OCI-LY1 (cell line): Measurements from ENCODE around the gene GUCA2A.

ENCODE experiments used
- H2AFZ ChIP-seq: fragments of 200-600 bp; sonication (generic), shearing (Covaris generic); 2 replicates; pipeline ENCODE4 v1.6.0; 2014; ENCODE audit warnings: antibody characterized with exemption, mild to moderate bottlenecking, low read length
- H3F3A ChIP-seq: fragments of 200-600 bp; sonication (generic), shearing (Covaris generic); 2 replicates; pipeline ENCODE4 v1.6.0; 2014; ENCODE audit warnings: mild to moderate bottlenecking, antibody characterized with exemption, low read length, moderate library complexity; ENCODE audit not compliant: insufficient read depth
- H3K27ac ChIP-seq: fragments of 200-600 bp; sonication (generic); 2 replicates; pipeline ENCODE4 v1.5.1; 2014; ENCODE audit warnings: low read length, mixed run types, mild to moderate bottlenecking, low read depth; ENCODE audit not compliant: poor library complexity, severe bottlenecking
- H3K27me3 ChIP-seq: fragments of 200-600 bp; sonication (generic); 2 replicates; pipeline ENCODE4 v1.6.0; 2014; ENCODE audit warnings: antibody characterized with exemption, mild to moderate bottlenecking, low read length, moderate library complexity; ENCODE audit not compliant: insufficient read depth
- H3K36me3 ChIP-seq: fragments of 200-600 bp; sonication (generic); 2 replicates; pipeline ENCODE4 v1.6.1; 2014; ENCODE audit warnings: mild to moderate bottlenecking, antibody characterized with exemption, low read length, moderate library complexity, mixed read lengths; ENCODE audit not compliant: insufficient read depth
- H3K4me1 ChIP-seq: fragments of 200-600 bp; sonication (generic); 2 replicates; pipeline ENCODE4 v1.5.1; 2014; ENCODE audit warnings: mild to moderate bottlenecking, low read length, moderate library complexity; ENCODE audit not compliant: insufficient read depth, severe bottlenecking
- H3K4me2 ChIP-seq: fragments of 200-600 bp; sonication (generic), shearing (Covaris generic); 2 replicates; pipeline ENCODE4 v1.6.1; 2014; ENCODE audit warnings: low read length
- H3K4me3 ChIP-seq: fragments of 200-600 bp; sonication (generic); 2 replicates; pipeline ENCODE4 v1.5.1; 2014; ENCODE audit warnings: low read length, low read depth, mild to moderate bottlenecking, mixed read lengths; ENCODE audit not compliant: poor library complexity, severe bottlenecking
- H3K79me2 ChIP-seq: fragments of 200-600 bp; shearing (Covaris generic); 2 replicates; pipeline ENCODE4 v1.6.1; 2016; ENCODE audit warnings: mixed run types, low read length, mixed read lengths; ENCODE audit not compliant: insufficient read depth
- H3K9ac ChIP-seq: fragments of 200-600 bp; sonication (generic), shearing (Covaris generic); 2 replicates; pipeline ENCODE4 v1.6.1; 2014; ENCODE audit warnings: mild to moderate bottlenecking, low read length, mixed read lengths
- H3K9me2 ChIP-seq: fragments of 200-600 bp; sonication (generic), shearing (Covaris generic); 2 replicates; pipeline ENCODE4 v1.6.1; 2014; ENCODE audit warnings: low read depth, mild to moderate bottlenecking, low read length, mixed read lengths
- H3K9me3 ChIP-seq: fragments of 200-600 bp; shearing (Covaris generic); 2 replicates; pipeline ENCODE4 v1.6.1; 2014; ENCODE audit warnings: low read length, mixed read lengths
- H4K20me1 ChIP-seq: fragments of 200-600 bp; sonication (generic), shearing (Covaris generic); 2 replicates; pipeline ENCODE4 v1.6.0; 2016; ENCODE audit warnings: mild to moderate bottlenecking, low read length; ENCODE audit not compliant: insufficient read depth
- CTCF ChIP-seq: fragments of 200-600 bp; sonication (generic), shearing (Covaris generic); IDR thresholded peaks from 2 replicates; pipeline ENCODE4 v1.5.1; 2017; ENCODE audit warnings: mild to moderate bottlenecking, antibody characterized with exemption, low read length, moderate library complexity, mixed read lengths
- EZH2 ChIP-seq: fragments of 200-600 bp; sonication (generic), shearing (Covaris generic); IDR thresholded peaks from 2 replicates; pipeline ENCODE4 v1.8.0; 2017; ENCODE audit warnings: borderline replicate concordance, mixed run types, mild to moderate bottlenecking, antibody characterized with exemption, low read length, moderate library complexity, mixed read lengths

GUCA2A gene

GRCh38 chr1:42135426-42135825, 29.1 kb downstream of the GUCA2A start:
- Histone ChIP-seq H3F3A (no peaks in the 10 kb centered on the region), H3K4me2 (no peak overlapping the region), H3K4me1 (no peaks in the 10 kb centered on the region), H3K9me3 (no peaks in the 10 kb centered on the region), H2AFZ (no peak overlapping the region), H3K9me2 (no peaks in the 10 kb centered on the region), H3K27ac (no peak overlapping the region), H3K4me3 (no peak overlapping the region), H3K27me3 (peaks cover 6% of the 10 kb centered on the region; the same call in 1 of the 2 replicates), H3K36me3 (no peaks in the 10 kb centered on the region), H3K9ac (no peak overlapping the region), H3K79me2 (no peaks in the 10 kb centered on the region), H4K20me1 (no peaks in the 10 kb centered on the region)
- TF ChIP-seq CTCF = no peak
- no peak for TF ChIP-seq EZH2

DNA sequence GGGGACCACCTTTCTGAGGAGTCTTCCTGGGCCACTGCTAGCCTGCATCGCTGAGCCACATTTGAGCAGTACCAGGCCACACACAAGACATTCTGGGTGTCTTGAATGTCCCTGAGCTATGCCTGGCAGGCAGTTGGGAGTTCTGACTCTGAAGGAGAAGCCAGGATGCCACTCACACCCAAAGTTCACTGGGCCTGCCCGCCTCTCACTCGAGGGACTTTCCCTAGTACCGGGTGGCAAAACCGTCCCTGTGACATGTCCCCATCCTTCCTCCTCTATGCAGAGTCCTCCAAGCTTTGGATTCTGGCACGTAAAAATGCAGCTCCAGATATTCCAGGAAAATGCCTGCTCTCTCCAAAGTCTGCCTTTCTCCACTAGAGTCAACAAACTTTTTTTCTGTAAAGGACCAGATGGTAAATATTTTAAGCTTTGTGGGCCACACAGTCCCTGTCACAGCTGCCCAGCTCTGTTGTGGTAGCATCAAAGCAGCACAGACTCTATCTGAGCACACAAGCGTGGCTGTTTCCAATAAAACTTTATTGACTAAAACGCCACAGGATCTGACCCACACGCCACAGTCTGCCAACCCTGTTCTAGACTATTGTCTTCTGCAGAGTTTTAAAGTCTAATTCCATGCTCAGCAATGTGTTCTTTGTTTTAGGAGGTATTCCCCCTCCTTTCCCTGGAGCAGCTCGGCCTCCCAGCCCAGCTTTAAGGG, 30.6 kb downstream of the GUCA2A start:
- Histone ChIP-seq H3K9me3 (no peaks in the 10 kb centered on the region), H3F3A (no peaks in the 10 kb centered on the region), H3K79me2 (no peaks in the 10 kb centered on the region), H3K9ac (no peak overlapping the region), H3K4me3 (no peak overlapping the region), H3K27me3 (peaks cover 10% of the 10 kb centered on the region), H3K27ac (no peak overlapping the region), H3K36me3 (no peaks in the 10 kb centered on the region), H3K4me2 (no peak overlapping the region), H2AFZ (no peak overlapping the region), H4K20me1 (no peaks in the 10 kb centered on the region), H3K4me1 (no peaks in the 10 kb centered on the region), H3K9me2 (no peaks in the 10 kb centered on the region)
- TF ChIP-seq CTCF (no peak), EZH2 (no peak)

DNA sequence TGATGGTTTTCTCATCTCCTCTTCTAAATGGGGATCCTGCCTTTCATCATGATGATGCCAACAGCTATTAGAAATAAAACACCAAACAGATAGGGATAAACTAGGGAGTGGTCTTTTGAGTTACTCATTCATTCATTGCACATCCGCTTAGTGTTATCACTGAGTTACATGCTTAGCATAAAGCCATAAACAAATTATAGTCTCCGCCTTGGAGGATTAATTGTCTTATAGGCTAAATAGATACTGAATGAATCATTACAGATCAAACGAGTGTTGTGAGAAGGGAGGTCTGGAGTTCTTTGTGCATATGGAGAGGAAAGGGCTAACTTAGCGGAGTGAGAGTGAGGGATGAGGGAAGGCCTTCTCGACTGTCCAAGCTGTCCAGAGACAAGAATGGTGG, 31.2 kb downstream of the GUCA2A start:
- no peaks in the 10 kb centered on the region for H3K9me2 ChIP-seq

More for the DNA sequence above, 31.2 kb downstream of the GUCA2A start:
- Histone ChIP-seq H3K79me2 (no peaks in the 10 kb centered on the region), H3K4me1 (no peaks in the 10 kb centered on the region), H2AFZ (no peak overlapping the region), H3K36me3 (no peaks in the 10 kb centered on the region), H4K20me1 (no peaks in the 10 kb centered on the region), H3F3A (no peaks in the 10 kb centered on the region), H3K27ac (no peak overlapping the region), H3K27me3 (peaks cover 5% of the 10 kb centered on the region), H3K9me3 (no peaks in the 10 kb centered on the region), H3K9ac (no peak overlapping the region), H3K4me2 (no peak overlapping the region), H3K4me3 (no peak overlapping the region)
- TF ChIP-seq EZH2 (no peak), CTCF (no peak)
